Neural progenitor cell (in vitro differentiated cells): ENCODE measurements around the gene DAP. TPM values are rescaled to one million over a fixed set of nuclear protein-coding genes. Genes with fewer than 3 reads are reported as not detected.

Experiments
- DNase-seq: peaks from one replicate; pipeline ENCODE4 v3.0.0-alpha.2; 2016; ENCODE audit warnings: low spot score
- H2AFZ ChIP-seq: fragments of 200-600 bp; sonication (generic); replicated peaks from 2 replicates; pipeline ENCODE4 v1.6.1; 2016; ENCODE audit warnings: antibody characterized with exemption
- H3F3A ChIP-seq: fragments of 200-600 bp; sonication (generic); 2 replicates; pipeline ENCODE4 v1.6.1; 2016; ENCODE audit warnings: antibody characterized with exemption, low read depth
- H3K27ac ChIP-seq: fragments of 200-600 bp; sonication (generic); 2 replicates; pipeline ENCODE4 v1.5.1; 2016; ENCODE audit warnings: mild to moderate bottlenecking
- H3K27me3 ChIP-seq: fragments of 200-600 bp; sonication (generic); 2 replicates; pipeline ENCODE4 v1.6.1; 2016; ENCODE audit warnings: mild to moderate bottlenecking, moderate library complexity
- H3K36me3 ChIP-seq: fragments of 200-600 bp; sonication (generic); 2 replicates; pipeline ENCODE4 v1.5.1; 2016
- H3K4me1 ChIP-seq: fragments of 200-600 bp; sonication (generic); 2 replicates; pipeline ENCODE4 v1.6.1; 2016; ENCODE audit warnings: mixed run types
- H3K4me2 ChIP-seq: fragments of 200-600 bp; sonication (generic); 2 replicates; pipeline ENCODE4 v1.6.1; 2016
- H3K4me3 ChIP-seq: fragments of 200-600 bp; sonication (generic); 2 replicates; pipeline ENCODE4 v1.5.1; 2016
- H3K79me2 ChIP-seq: fragments of 200-600 bp; sonication (generic); 2 replicates; pipeline ENCODE4 v1.6.1; 2016; ENCODE audit warnings: low read depth
- H3K9ac ChIP-seq: fragments of 200-600 bp; sonication (generic); 2 replicates; pipeline ENCODE4 v1.6.1; 2016
- H3K9me3 ChIP-seq: fragments of 200-600 bp; sonication (generic); 2 replicates; pipeline ENCODE4 v1.5.1; 2016; ENCODE audit warnings: low read depth
- H4K20me1 ChIP-seq: fragments of 200-600 bp; sonication (generic); 2 replicates; pipeline ENCODE4 v1.6.1; 2016; ENCODE audit warnings: low read depth
- H3K27ac Mint-ChIP-seq: 3 replicates; pipeline ENCODE4 v1.8.0; 2021; ENCODE audit warnings: mixed read lengths
- H3K27me3 Mint-ChIP-seq: 2 replicates; pipeline ENCODE4 v1.8.0; 2022; ENCODE audit warnings: low read depth, mild to moderate bottlenecking, inconsistent platforms, moderate library complexity, mixed read lengths; ENCODE audit not compliant: insufficient read depth
- H3K36me3 Mint-ChIP-seq: 3 replicates; pipeline ENCODE4 v1.8.0; 2021; ENCODE audit warnings: mixed read lengths
- H3K4me1 Mint-ChIP-seq: 3 replicates; pipeline ENCODE4 v1.8.0; 2021; ENCODE audit warnings: mixed read lengths
- H3K4me3 Mint-ChIP-seq: 3 replicates; pipeline ENCODE4 v1.8.0; 2021; ENCODE audit warnings: mild to moderate bottlenecking, moderate library complexity, mixed read lengths
- H3K9me3 Mint-ChIP-seq: 3 replicates; pipeline ENCODE4 v1.8.0; 2020; ENCODE audit warnings: mixed read lengths
- CTCF ChIP-seq: fragments of 200-600 bp; sonication (generic); IDR thresholded peaks from 2 replicates; pipeline ENCODE4 v1.5.1; 2017; ENCODE audit warnings: antibody characterized with exemption, mild to moderate bottlenecking
- EZH2 ChIP-seq: fragments of 200-600 bp; sonication (generic); IDR thresholded peaks from 2 replicates; pipeline ENCODE4 v1.6.1; 2017; ENCODE audit warnings: antibody characterized with exemption, mild to moderate bottlenecking, moderate library complexity
- EZH2phosphoT487 ChIP-seq: fragments of 200-600 bp; sonication (generic); IDR thresholded peaks from 2 replicates; pipeline ENCODE4 v1.6.1; 2017; ENCODE audit warnings: antibody characterized with exemption
- total RNA-seq: library from RNA; depleted of rRNA; stranded (reverse); fragments of >200 nt; gene quantifications from 2 replicates; pipeline ENCODE4 v1.2.3, GENCODE V29; 2015; ENCODE audit warnings: low replicate concordance

The DAP gene
- total RNA-seq, 1 donor from 2014 or later, result 12.2 TPM

- Histone ChIP-seq H3K27me3 (no peaks in the 10 kb centered on the region), H3K36me3 (no peaks in the 10 kb centered on the region), H3K27ac (no peak overlapping the region), H3K79me2 (no peaks in the 10 kb centered on the region), H3K4me1 (no peaks in the 10 kb centered on the region), H3K4me3 (no peak overlapping the region), H4K20me1 (no peaks in the 10 kb centered on the region), H3K9me3 (no peaks in the 10 kb centered on the region), H2AFZ (no peak overlapping the region), H3K4me2 (no peak overlapping the region), H3F3A (no peaks in the 10 kb centered on the region), H3K9ac (no peak overlapping the region)
- Mint-ChIP-seq H3K4me3 (no peak overlapping the region), H3K27me3 (peaks cover 2% of the 10 kb centered on the region), H3K36me3 (peaks cover 19% of the 10 kb centered on the region), H3K9me3 (peaks cover 2% of the 10 kb centered on the region), H3K4me1 (no peaks in the 10 kb centered on the region), H3K27ac (no peak overlapping the region)
- TF ChIP-seq CTCF (no peak), EZH2 (no peak), EZH2phosphoT487 (no peak)
- DNase-seq, result no peak
Measured at GRCh38 chr5:10674582-10674981, 86.5 kb downstream of the DAP start.

DNA sequence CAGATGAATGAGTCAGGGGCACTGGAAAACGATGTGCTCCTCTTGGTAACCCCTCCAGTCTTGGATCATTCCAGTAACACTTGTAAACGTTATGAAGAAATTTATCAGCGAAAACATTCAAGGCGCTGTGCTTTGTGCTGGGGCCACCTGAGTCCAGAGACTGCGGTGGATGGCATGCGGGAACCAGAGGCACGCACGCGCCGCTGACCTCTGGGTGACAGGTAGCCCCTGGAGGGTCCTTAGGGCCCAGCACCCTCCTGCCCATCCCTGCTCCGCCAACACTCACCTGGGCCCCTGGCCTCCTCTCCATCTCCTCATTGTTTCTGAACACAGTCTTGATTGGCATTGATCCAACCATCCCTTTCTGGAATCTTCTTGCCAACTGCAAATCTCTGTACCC lies 86.9 kb downstream of the DAP start:
- Histone ChIP-seq H3K27me3 (no peaks in the 10 kb centered on the region), H2AFZ (no peak overlapping the region), H3K79me2 (no peaks in the 10 kb centered on the region), H3K4me1 (no peaks in the 10 kb centered on the region), H3K4me3 (no peak overlapping the region), H4K20me1 (no peaks in the 10 kb centered on the region), H3K4me2 (no peak overlapping the region), H3K36me3 (no peaks in the 10 kb centered on the region), H3K9ac (no peak overlapping the region), H3K9me3 (no peaks in the 10 kb centered on the region), H3F3A (no peaks in the 10 kb centered on the region), H3K27ac (no peak overlapping the region)
- no peak for DNase-seq
- no peak overlapping the region for H3K27ac Mint-ChIP-seq
- TF ChIP-seq CTCF (no peak), EZH2phosphoT487 (no peak), EZH2 (no peak)
- peaks cover 19% of the 10 kb centered on the region for H3K36me3 Mint-ChIP-seq
- H3K9me3 Mint-ChIP-seq, result peaks cover 2% of the 10 kb centered on the region
- H3K27me3 Mint-ChIP-seq, result peaks cover 2% of the 10 kb centered on the region
- H3K4me1 Mint-ChIP-seq, result no peaks in the 10 kb centered on the region
- H3K4me3 Mint-ChIP-seq, result no peak overlapping the region

GRCh38 chr5:10673407-10673806 lies 87.6 kb downstream of the DAP start:
- H3K79me2 ChIP-seq, result no peaks in the 10 kb centered on the region
- no peaks in the 10 kb centered on the region for H3K9me3 ChIP-seq
- Mint-ChIP-seq H3K27me3 (peaks cover 2% of the 10 kb centered on the region), H3K9me3 (peaks cover 2% of the 10 kb centered on the region), H3K36me3 (peaks cover 19% of the 10 kb centered on the region), H3K27ac (peak overlapping the region; percentile 55), H3K4me3 (no peak overlapping the region), H3K4me1 (no peaks in the 10 kb centered on the region)
- H3F3A ChIP-seq, result no peaks in the 10 kb centered on the region
- TF ChIP-seq EZH2phosphoT487 (no peak), EZH2 (no peak), CTCF (no peak)
- H2AFZ ChIP-seq, result no peak overlapping the region
- H3K4me1 ChIP-seq, result no peaks in the 10 kb centered on the region
- H3K9ac ChIP-seq, result no peak overlapping the region
- H3K36me3 ChIP-seq, result no peaks in the 10 kb centered on the region
- no peaks in the 10 kb centered on the region for H3K27me3 ChIP-seq
- DNase-seq, result no peak
- no peak overlapping the region for H3K4me3 ChIP-seq
- H3K4me2 ChIP-seq, result no peak overlapping the region
- H4K20me1 ChIP-seq, result no peaks in the 10 kb centered on the region
- no peak overlapping the region for H3K27ac ChIP-seq

- no peaks in the 10 kb centered on the region for H3K79me2 ChIP-seq
- no peak overlapping the region for H3K4me3 Mint-ChIP-seq
- H3K27me3 Mint-ChIP-seq, result peaks cover 2% of the 10 kb centered on the region
- no peak overlapping the region for H3K27ac ChIP-seq
- TF ChIP-seq CTCF, result no peak
- TF ChIP-seq EZH2, result no peak
- no peak for TF ChIP-seq EZH2phosphoT487
- no peak for DNase-seq
- H3K9ac ChIP-seq, result no peak overlapping the region
- no peaks in the 10 kb centered on the region for H3K9me3 ChIP-seq
- H3K36me3 ChIP-seq, result no peaks in the 10 kb centered on the region
- peaks cover 2% of the 10 kb centered on the region for H3K9me3 Mint-ChIP-seq
- no peaks in the 10 kb centered on the region for H3K4me1 ChIP-seq
- H2AFZ ChIP-seq, result no peak overlapping the region
- H3K36me3 Mint-ChIP-seq, result peaks cover 18% of the 10 kb centered on the region
- no peak overlapping the region for H3K4me3 ChIP-seq
- H3F3A ChIP-seq, result no peaks in the 10 kb centered on the region
- H3K4me2 ChIP-seq, result no peak overlapping the region
- H3K4me1 Mint-ChIP-seq, result no peaks in the 10 kb centered on the region
- H4K20me1 ChIP-seq, result no peaks in the 10 kb centered on the region
- H3K27ac Mint-ChIP-seq, result no peak overlapping the region
- H3K27me3 ChIP-seq, result no peaks in the 10 kb centered on the region
Measured at GRCh38 chr5:10673017-10673389, 88.0 kb downstream of the DAP start.
